Dedifferentiated amniotic fluid mesenchymal stem cell (primary cell): Measurements from ENCODE around the gene SCAMP2.
A peak's percentile ranks its signal among the peaks of the same experiment; 100 is the strongest.

Experiments
- DNase-seq: peaks from one replicate; pipeline ENCODE4 v3.0.0-alpha.2; 2016; ENCODE audit errors: extremely low spot score

SCAMP2 gene

DNA sequence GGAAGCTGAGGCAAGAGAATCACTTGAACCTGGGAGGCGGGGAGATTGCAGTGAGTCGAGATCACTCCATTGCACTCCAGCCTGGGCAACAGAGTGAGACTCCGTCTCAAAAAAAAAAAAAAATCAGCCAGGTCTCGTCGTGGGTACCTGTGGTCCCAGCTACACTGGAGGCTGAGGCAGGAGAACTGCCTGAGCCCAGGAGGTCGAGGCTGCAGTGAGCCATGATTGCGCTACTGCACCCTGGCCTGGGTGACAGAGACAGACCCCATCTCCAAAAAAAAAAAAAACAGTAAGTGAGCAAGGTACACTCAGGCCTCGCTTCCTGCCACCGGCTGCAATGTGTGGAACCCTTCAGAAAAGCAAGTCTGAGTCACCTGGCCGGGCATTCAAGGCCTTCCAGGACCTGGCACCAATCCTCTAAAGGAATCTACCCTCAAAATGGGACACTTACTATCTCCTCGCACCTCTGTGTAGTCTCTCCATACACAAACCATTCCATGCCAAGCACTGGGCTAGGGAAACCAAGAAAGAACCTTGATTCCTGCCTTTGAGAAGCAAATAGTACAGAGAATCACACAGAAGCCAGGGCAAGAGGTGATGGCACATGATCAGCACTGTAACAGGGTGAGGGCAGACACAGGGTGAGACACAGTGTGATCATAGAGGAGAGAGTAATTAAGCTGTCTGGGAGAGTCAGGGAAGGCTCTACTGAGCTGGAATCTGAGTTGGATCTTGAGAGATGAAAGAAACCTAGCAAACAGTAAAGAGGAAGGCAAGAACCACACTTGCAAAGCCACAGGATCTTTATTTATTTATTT is 9.7 kb downstream of the SCAMP2 start:
- DNase-seq: no peak

DNA sequence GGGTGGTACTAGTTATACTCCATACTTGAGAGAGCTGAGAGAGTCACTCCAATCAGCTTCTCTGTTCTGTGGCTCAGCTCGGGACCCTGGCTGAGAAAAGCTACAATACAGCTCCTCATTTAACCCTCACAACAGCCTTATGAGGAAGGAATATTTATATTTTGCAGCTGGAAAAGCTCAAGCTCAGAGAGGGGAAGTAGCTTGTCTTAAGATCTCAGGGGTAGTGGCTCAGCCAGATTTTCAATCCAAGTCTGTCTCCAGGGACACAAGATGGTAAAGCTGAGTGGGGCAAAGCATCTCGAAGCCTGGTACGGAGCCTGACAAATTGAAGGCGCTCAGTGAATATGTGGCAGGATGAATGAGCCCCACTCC is 14.8 kb downstream of the SCAMP2 start:
- DNase-seq: no peak

DNA sequence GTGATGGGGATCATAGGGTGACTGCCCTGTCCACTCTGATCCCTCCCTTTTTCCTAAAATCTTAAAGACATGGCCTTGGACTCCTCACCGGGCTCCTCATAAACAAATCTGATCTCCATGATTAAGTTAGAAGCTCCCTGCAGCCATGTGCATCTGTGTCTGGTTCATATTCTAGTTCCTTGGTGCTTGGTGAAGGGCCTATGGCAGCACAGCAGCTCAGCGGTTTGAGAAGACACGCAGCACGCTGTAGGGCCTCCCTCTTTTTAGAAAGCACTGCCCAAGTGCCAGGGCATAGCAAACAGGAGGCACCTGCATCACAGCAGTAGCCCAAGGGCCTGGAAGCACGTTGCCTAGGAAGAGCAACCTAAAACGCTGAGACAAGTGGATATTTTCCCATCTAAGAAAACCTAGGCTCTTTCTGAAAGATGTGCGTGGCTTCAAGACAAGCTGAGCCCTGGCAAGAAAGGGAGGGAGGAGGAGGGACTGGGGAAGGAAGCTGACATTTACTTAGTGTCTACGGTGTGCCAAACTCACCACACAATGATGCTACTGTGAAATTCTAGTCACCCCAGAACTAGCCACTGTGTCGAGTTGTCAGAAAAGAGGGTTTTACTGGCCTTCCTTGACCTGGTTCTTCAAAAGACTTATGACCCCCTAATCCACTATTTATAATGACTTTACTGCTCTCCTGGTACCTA is 15.3 kb downstream of the SCAMP2 start:
- DNase-seq: no peak

DNA sequence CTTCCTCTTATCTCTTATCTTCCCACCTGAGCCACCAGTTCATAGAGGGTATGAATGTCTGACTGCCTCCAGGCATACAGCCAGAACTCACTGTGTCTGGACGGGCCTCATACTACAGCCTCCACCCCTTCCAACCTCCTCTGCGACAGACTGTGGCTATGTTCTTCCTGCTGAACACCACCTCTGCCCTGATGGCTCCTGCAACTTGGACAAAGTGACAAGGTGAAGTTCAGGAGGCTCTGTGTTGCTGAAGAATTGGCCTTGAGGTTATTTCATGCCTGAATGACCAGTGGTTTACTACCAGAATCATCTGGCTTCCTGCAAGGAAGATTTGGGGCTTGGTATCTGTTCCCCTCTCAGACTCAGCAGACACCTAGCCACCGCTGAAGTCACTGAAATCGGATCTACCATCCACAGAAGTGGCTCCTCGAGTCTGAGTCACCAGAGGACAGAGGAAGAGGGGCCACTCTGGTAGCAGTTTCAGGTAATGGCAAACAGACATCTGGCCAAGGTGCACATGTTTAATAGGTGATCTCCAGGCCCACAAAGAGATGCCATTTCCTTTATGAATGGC is 16.0 kb downstream of the SCAMP2 start:
- DNase-seq: no peak

DNA sequence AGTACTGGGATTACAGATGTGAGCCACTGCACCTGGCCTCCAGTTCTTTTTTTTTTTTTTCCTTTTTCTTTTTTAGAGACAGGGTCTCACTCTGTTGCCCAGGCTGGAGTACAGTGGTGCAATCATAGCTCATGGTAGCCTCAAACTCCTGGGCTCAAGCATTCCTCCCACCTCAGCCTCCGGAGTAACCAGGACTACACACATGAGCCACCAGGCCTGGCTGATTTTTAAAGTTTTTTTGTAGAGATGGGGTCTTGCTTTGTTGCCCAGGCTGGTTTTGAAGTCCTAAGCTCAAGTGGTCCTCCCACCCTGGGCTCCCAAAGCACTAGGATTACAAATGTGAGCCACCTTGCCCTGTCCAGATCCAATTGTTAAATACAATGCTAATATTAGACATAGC is 16.6 kb downstream of the SCAMP2 start:
- DNase-seq: no peak

DNA sequence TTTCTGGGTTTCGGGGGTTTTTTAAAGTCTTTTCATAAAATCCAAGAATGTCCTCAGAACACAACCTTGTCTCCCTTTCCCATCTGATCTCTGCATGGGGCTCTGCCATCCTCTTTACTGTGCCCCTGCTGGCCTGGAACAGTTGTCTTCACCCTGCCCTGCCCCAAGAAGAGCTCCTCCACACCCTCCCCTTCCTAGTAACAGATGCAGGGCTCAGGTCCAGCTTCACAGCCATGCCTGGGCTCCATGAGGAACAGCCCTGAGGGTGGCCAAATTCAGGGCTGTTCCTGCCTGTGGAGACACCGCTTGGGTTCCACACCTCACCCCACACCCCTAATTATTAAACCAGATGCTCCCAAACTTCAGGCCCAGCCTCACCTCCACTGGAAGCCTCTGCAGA is 17.3 kb downstream of the SCAMP2 start:
- no peak for DNase-seq

DNA sequence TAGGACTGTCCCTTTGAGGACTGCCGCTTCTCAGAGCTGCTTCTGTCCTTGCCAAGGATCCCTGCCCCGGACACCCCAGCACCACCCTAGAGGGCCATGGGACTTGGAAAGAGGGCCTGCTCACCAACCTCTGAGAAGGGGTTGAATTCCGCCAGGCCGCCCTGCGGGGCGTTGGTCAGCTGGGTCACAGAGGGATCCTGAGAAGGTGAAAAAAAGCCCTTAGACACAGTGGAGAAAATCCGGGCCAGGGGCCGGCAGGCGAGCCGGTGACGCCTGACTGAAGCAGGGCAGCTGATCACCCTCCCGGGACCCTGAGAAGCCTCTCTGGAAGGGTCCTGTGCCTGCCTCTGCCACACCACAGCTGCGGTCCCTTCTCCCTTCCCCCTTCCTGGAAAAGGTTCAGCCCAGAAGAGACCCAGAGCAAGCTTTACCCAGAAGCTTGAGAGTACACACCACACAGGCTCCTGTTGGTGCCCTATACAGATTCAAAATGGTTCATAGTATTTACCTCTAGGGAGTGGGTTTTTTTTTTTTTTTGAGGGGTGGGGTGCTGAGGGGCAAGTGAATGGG is 18.6 kb downstream of the SCAMP2 start:
- DNase-seq: no peak

DNA sequence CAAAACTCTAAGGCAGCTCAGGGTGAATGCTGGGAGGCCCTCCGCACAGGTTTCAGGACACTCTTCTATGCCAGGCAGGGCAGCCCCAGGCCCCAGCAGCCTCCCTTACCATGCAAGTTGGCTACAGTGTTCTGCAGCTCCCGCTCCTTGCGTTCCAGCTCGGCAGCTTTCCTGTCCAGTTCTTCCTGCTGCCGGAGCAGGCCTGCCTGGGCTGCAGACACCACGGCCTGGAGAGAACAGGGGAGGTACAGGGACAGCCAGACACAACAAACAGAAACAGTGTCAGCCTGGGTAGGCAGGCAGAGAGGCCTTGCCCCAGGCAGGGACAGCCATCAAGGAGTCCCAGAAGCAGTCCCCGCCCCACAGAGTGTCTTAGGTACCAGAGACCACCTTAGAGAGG is 21.2 kb downstream of the SCAMP2 start:
- DNase-seq: no peak

DNA sequence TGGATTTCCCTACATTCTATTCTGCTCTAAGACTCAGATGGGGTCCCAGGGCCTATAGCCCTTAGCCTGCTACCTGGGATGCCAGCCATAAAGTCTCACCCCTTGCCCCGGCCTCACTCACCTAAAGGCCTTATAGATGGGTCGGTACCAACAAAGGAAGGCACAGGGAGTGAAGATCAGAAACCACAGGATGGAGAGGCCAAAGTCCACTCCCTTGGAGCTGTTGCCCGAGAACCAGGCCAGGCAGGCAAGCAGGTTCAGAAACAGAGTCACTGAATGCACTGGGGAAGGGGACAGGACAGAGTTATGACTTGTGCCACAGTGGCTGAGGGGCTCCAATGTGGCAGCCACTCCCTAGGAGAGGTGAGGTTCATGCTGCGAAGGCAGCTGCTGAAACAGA is 22.8 kb downstream of the SCAMP2 start:
- DNase-seq: no peak

DNA sequence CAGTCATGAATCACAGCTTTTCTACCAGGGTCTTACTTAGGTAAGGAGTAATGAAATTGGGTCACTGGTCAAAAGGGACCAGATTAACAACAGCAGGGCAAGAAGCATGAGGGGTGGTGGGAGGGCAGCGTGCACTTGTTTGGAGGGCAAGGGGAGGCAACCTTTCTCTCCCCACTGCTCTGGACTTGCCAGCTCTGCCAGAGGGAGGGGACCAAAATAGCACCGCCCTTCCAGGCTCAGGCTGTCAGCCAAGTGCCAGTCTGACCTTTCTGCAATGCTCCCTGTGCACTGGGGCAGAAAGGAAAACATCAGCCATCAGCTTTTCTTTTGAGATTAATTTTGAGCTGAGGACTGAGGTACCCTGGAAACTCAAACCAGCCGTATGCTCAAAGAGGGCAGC is 25.7 kb downstream of the SCAMP2 start:
- DNase-seq: no peak

DNA sequence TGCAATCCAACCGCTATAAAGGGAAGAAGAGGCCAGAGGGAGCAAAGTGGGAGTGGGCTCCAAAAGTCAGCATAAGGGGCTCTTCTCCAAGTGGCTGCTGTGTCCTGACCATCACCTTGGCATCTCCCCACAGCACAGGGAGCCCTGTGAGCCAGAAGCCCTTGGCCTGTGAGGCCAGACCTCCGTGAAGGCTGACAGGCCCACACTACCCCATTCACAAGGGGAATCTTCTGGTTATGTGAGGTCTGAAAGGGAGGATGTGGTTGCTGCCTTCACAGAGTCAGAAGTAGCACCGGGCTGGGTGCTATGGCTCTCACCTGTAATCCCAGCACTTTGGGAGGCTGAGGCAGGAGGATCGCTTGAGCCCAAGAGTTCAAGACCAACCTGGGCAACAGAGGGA is 27.6 kb downstream of the SCAMP2 start:
- DNase-seq: no peak

DNA sequence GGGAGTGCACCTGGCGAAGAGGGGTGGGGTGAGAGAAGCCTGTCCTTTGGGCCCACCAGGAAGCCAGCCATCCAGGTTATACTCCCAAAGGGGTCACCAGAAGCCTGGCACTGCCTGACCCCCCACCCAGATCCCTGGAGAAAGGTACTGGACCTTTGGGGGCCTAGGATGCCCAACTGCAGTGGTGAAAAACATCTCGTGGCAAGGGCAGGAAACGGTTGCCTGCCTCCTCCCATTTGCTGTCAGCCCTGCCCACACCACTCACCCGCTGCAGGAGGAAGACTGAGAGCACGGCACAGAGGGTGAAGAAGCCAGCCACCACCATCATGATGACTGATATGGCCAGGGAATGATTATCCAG is 28.0 kb downstream of the SCAMP2 start:
- no peak for DNase-seq

DNA sequence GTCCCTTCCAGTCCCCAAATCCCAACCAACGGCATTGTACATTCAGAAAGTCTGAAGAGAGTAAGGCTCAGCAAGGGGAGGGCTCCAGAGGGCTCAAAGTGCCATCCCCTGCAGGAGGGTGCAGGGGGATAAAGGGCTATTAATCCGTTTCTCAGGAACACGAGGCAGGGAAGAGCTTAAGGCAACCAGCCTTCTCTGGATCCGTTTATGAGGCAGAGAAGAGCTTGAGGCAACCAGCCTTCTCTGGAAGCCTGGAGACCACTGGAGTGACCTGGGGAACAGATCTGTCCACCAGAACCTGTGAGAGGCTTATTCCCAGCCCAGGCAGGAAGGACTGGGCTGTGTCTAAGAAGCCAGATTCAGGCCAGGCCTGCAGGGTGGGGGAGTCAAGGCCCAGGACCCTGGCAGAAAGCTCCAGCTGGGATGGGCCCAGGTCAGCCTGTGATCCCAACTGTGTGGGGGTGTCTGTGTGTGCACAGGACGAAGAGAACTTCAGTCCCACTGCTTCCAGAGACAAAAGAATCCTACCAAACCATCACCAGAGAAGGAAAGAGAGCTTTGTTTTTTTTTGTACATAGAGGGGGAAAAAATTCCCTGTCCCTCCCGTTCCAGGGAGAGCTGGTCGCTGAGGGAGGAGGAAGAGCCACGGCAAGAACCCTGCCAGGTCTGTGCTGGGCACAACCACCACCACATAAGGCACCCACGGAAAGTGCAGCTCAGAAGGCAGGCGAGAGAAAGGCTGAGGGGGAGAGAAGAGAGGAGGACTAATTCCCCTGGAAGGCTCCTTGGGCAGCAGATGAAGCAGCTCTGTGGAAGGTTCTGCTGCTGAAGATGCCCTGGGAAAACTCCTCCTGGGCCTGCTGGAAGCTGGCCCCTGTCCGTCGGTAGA is 28.6 kb downstream of the SCAMP2 start:
- DNase-seq: no peak

DNA sequence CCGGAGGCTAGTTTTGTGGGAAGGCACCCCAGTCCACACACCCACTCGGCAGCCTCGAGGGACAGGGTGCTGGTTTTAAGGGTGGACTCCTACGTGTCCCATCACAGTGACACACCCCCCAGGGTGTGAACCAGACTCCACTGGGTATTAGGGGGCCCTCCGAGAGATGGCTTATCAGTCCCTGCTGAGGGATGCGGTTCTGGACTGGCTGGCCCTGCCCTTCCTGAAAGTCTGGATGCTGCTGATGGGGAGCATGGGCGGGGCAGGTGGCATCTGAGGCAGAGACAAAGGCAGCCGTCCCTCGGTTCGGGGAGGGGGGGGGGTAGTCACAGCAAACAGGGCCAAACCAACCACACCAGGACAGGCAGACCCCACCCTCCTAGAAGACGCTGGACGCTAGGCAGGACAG is 29.3 kb downstream of the SCAMP2 start:
- DNase-seq: no peak

DNA sequence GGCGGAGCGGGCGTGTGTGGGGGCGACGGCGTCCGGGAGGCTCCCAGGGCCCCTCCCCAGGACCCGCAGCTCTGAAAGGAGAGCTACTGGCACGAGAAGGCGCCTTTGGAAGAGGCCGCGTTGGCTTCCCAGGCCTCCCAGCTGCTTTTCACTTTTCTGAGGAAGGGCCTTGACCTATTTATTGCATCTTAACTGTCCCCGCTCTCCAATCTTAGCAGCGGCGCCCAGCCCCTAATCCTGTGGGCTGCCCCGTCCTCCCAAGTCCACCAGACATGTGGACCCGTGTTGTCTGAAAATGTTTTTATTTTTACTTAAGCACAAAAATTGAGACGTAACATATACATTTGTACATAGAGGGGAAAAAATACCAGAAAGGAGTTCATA is 29.7 kb downstream of the SCAMP2 start:
- DNase-seq: no peak

DNA sequence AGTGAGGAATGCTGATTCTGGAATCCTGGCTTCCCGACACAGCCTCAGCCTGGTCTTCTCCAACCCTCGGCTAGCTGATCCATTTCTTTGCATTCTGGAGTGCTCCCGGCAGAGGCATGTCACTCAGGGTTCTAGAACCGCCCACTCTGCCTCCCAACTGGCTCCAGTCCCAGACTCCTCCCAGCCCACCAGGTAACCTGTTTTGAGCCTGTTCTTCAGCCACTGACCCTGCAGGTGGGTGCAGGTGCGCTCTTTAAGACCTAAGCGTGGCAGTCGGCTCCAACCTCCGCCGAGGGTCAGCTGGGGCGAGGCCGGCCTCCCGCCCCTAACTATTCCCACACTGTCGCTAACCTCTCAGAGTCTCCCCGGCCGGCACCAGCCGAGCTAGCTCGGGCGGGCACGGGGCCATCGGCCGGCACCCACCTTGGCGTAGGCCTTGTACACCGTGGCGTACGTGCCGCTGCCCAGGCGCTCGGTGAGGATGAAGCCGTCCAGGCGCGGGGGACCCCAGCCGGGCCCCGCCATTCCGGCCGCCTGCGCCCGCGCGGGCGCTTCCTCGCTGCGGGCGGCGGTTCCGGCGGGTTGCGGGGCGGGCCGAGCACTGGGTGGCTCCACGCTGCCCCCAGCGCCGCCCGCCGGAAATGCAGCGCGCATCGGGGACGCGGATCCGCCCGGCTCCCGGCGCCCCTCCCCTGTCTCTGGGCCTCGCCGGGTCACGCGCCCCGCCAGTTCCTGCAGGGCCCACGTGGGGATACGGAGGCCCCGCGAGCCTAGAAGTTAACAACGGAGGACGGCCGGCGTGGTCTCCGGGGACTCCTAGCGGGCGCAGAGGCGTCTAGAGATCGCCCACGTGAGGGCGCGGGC is 30.4 kb downstream of the SCAMP2 start, which contains the start of gene ULK3:
TSS of gene ULK3 (minus strand) at position 576 of the 864 bp plus-strand sequence. CDS start at position 525, 51 bp downstream.
- DNase-seq: peak; percentile 78

DNA sequence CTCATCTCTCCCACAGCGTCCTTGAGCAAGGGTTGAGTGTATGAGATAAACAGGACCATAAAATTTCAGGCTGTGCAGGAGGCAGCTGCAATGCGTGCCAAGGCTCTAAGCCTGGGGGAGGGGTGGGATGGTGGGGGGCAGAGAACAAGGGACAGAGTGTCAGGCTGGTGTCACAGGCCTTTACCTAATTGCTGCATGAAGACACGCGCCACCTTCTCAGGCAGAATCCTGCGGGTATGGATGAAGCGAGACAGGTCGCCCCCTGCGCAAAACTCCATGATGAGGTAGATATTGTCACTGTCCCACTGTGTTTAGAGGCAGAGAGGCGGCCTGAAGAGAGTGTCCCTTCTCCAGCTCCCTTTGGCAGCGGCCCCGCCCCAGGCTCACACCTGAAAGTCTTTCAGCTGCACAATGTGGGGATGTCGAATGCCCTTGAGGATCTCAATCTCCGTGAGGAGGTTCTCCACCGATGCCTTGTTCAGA is 31.2 kb downstream of the SCAMP2 start:
- no peak for DNase-seq

DNA sequence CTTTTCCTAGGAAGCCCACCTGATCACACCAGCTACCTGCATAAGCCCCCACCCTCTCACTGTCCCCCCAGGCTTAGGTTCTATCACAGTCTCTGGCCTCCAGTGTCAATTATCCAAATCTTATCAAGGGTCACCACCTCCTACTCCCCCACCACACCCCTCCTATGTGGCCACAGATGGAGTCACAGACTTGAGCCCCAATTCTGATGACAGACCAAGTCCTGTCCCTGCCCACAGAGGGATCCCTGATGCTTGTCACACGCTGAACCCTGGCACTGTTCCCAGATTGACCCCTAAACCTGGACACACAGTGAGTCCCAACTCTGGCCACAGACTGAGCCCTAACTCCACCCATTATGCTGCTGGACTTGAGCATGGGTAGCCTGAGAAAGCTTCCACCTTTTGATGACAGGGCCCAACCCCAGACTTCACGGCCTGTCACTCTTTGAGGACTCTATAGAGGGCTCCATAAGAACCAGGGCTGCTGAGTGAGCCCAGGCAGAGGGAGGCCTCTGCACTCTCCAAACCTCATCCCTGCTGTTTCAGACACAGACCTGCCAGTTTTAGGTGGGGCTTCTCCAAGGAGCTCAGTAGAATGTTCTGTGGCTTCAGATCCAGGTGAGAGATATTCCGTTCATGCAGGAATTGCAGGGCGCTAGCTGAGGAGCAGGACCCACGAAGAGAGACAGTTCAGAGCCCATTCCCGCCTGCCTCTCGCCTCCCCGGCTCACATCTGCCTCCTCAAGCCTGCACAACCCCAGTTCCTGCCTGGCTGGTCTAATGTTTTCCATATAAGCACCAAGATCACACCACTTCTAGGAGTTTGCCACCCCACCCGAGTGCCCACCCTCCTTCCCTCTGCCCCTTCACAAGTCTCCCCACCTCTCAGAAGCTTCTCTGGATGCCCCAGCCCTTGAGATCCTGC is 32.1 kb downstream of the SCAMP2 start:
- DNase-seq: no peak
